HG03064 (cell line): ENCODE results near the gene UFC1.

Source experiments
- ATAC-seq: cut with Tn5 transposase; IDR thresholded peaks from one replicate; pipeline ENCODE4 v1.9.1; 2021; ENCODE audit warnings: low read depth; ENCODE audit not compliant: unreplicated experiment

UFC1 gene

GRCh38 chr1:161133220-161133740 is 20.5 kb upstream of the UFC1 start:
- ATAC-seq: peak; percentile 13

- no peak for ATAC-seq
Observed at GRCh38 chr1:161137881-161138280, 15.9 kb upstream of the UFC1 start.

GRCh38 chr1:161138431-161138830 is 15.3 kb upstream of the UFC1 start:
- no peak for ATAC-seq

- ATAC-seq: no peak
Observed at GRCh38 chr1:161139766-161140165, 14.0 kb upstream of the UFC1 start.

- ATAC-seq: no peak
Observed at GRCh38 chr1:161140755-161141400, 12.9 kb upstream of the UFC1 start.

GRCh38 chr1:161145832-161146231 is 7.9 kb upstream of the UFC1 start:
- no peak for ATAC-seq

GRCh38 chr1:161153176-161153575 is 602 bp upstream of the UFC1 start:
- ATAC-seq: no peak

- no peak for ATAC-seq
Observed at GRCh38 chr1:161157867-161158266, 4.1 kb downstream of the UFC1 start.

- ATAC-seq: no peak
Observed at GRCh38 chr1:161158316-161159010, 4.7 kb downstream of the UFC1 start.

GRCh38 chr1:161159087-161159912 is 5.5 kb downstream of the UFC1 start, which contains the start of gene USP21:
Gene USP21 (plus strand): TSS chr1:161159500. CDS start chr1:161160641, 1,141 bp downstream.
- ATAC-seq: peak; percentile 56

GRCh38 chr1:161159913-161160243 is 6.1 kb downstream of the UFC1 start:
- no peak for ATAC-seq

GRCh38 chr1:161160671-161161145 is 6.9 kb downstream of the UFC1 start:
- ATAC-seq: no peak

GRCh38 chr1:161161652-161162051 is 7.9 kb downstream of the UFC1 start:
- ATAC-seq: no peak

GRCh38 chr1:161162052-161162451 is 8.3 kb downstream of the UFC1 start:
- ATAC-seq: no peak

- no peak for ATAC-seq
Observed at GRCh38 chr1:161162806-161163205, 9.0 kb downstream of the UFC1 start.

GRCh38 chr1:161163793-161164192 is 10.0 kb downstream of the UFC1 start:
- no peak for ATAC-seq

- ATAC-seq: no peak
Observed at GRCh38 chr1:161164901-161165610, 11.3 kb downstream of the UFC1 start.

GRCh38 chr1:161165742-161166668 is 12.2 kb downstream of the UFC1 start, which contains the start of gene PPOX:
Gene PPOX (plus strand): TSS chr1:161166426. CDS start chr1:161166848, 422 bp downstream.
- peak; percentile 93 for ATAC-seq
